HepG2 (cell line): ENCODE data around the gene AP1S3. TPM values are rescaled to one million over a fixed set of nuclear protein-coding genes. Genes with fewer than 3 reads are reported as not detected.

Source experiments
- ADNP ChIP-seq: sonication (generic); formaldehyde crosslinking; IDR thresholded peaks from 2 replicates; pipeline ENCODE4 v1.4.0; 2020; ENCODE audit warnings: missing genetic modification reagents
- ARNTL ChIP-seq: sonication (generic); formaldehyde crosslinking; IDR thresholded peaks from 2 replicates; pipeline ENCODE4 v1.4.0; 2020; ENCODE audit warnings: mild to moderate bottlenecking, missing genetic modification reagents
- IRF2 ChIP-seq: IDR thresholded peaks from 2 replicates; pipeline ENCODE4 v1.6.1; 2018; ENCODE audit warnings: missing genetic modification reagents, missing compliant biosample characterization
- KDM1A ChIP-seq: IDR thresholded peaks from 2 replicates; pipeline ENCODE4 v1.6.1; 2016; ENCODE audit warnings: missing compliant biosample characterization
- PHF21A ChIP-seq: sonication (generic); formaldehyde crosslinking; IDR thresholded peaks from 2 replicates; pipeline ENCODE4 v1.5.0; 2020; ENCODE audit warnings: mild to moderate bottlenecking, missing genetic modification reagents
- POLR2AphosphoS2 ChIP-seq: IDR thresholded peaks from 2 replicates; pipeline ENCODE4 v1.6.1; 2011; ENCODE audit warnings: low read depth, low read length, improper control_type of control experiment
- RXRB ChIP-seq: IDR thresholded peaks from 2 replicates; pipeline ENCODE4 v1.6.1; 2016; ENCODE audit warnings: borderline replicate concordance, missing genetic modification reagents, missing compliant biosample characterization
- SMC3 ChIP-seq: IDR thresholded peaks from 2 replicates; pipeline ENCODE4 v1.6.1; 2011; ENCODE audit warnings: low read length, improper control_type of control experiment
- TBP ChIP-seq: sonication (generic); formaldehyde crosslinking; IDR thresholded peaks from 2 replicates; pipeline ENCODE4 v1.5.0; 2020; ENCODE audit warnings: missing genetic modification reagents
- ZMYM3 ChIP-seq: sonication (generic); formaldehyde crosslinking; IDR thresholded peaks from 2 replicates; pipeline ENCODE4 v1.5.1; 2020; ENCODE audit warnings: mild to moderate bottlenecking, missing genetic modification reagents
- ZNF234 ChIP-seq: sonication (generic); formaldehyde crosslinking; conservative IDR thresholded peaks from 2 replicates; pipeline ENCODE4 v1.5.1; 2020; ENCODE audit warnings: mild to moderate bottlenecking, missing genetic modification reagents
- ZNF562 ChIP-seq: sonication (generic); formaldehyde crosslinking; IDR thresholded peaks from 2 replicates; pipeline ENCODE4 v1.8.0; 2022; ENCODE audit warnings: missing genetic modification reagents, borderline replicate concordance
- ZNF572 ChIP-seq: sonication (generic); formaldehyde crosslinking; IDR thresholded peaks from 2 replicates; pipeline ENCODE4 v1.5.1; 2020; ENCODE audit warnings: mild to moderate bottlenecking, missing genetic modification reagents
- polyA plus RNA-seq, 8 experiments: library from polyadenylated mRNA; depleted of rRNA in 3 of 8; stranded (reverse) in 7 of 8; unstranded in 1 of 8; fragments of >200 nt; fragmentation: Illumina TruSeq in 4 of 8; extraction: Trizol in 4 of 8; gene quantifications; 2 replicates each; pipeline versions ENCODE4 v1.2.1 to v1.2.3, GENCODE V29; 2011 to 2016; ENCODE audit warnings: low read depth in 4 of 8, missing spikeins in 1 of 8, mixed read lengths in 1 of 8; ENCODE audit not compliant: insufficient read depth in 1 of 8
- total RNA-seq, 5 experiments: library from RNA; depleted of rRNA; stranded (reverse); fragments of >200 nt; fragmentation: Illumina TruSeq; extraction: Trizol; gene quantifications; 2 replicates each; pipeline ENCODE4 v1.2.3, GENCODE V29; 2016; ENCODE audit warnings: low read depth in 1 of 5
- TF ChIP-seq, protein P1 (sequence below), 2 experiments: sonication (generic) in 1 of 2; formaldehyde crosslinking in 1 of 2; IDR thresholded peaks; 2 replicates each; pipeline versions ENCODE4 v1.4.0 to v1.6.1; 2016 to 2020; ENCODE audit warnings: borderline replicate concordance in 1 of 2, low read depth in 1 of 2, mild to moderate bottlenecking in 1 of 2, missing genetic modification reagents in 1 of 2
- TF ChIP-seq, protein P2 (sequence below): sonication (generic); formaldehyde crosslinking; IDR thresholded peaks from 2 replicates; pipeline ENCODE4 v1.9.0; 2022; ENCODE audit warnings: low read depth, missing genetic modification reagents
- TF ChIP-seq, protein P3 (sequence below): sonication (generic); formaldehyde crosslinking; IDR thresholded peaks from 2 replicates; pipeline ENCODE4 v1.8.1; 2023; ENCODE audit warnings: mild to moderate bottlenecking, moderate library complexity, missing genetic modification reagents
- TF ChIP-seq, protein P4 (sequence below): sonication (generic); formaldehyde crosslinking; IDR thresholded peaks from 2 replicates; pipeline ENCODE4 v1.4.0; 2020; ENCODE audit warnings: missing genetic modification reagents, low read depth, mild to moderate bottlenecking, borderline replicate concordance
- TF ChIP-seq, protein P5 (sequence below): sonication (generic); formaldehyde crosslinking; IDR thresholded peaks from 2 replicates; pipeline ENCODE4 v1.4.0; 2020; ENCODE audit warnings: missing genetic modification reagents
- TF ChIP-seq, protein P6 (sequence below): sonication (generic); formaldehyde crosslinking; IDR thresholded peaks from 2 replicates; pipeline ENCODE4 v1.4.0; 2020; ENCODE audit warnings: missing genetic modification reagents

The AP1S3 gene
- total and polyA plus RNA-seq, 2 of the 13 experiments (the other 11 are each of a cell fraction or from before 2014, with no cell fraction given): 3.0 to 16.3 TPM

DNA sequence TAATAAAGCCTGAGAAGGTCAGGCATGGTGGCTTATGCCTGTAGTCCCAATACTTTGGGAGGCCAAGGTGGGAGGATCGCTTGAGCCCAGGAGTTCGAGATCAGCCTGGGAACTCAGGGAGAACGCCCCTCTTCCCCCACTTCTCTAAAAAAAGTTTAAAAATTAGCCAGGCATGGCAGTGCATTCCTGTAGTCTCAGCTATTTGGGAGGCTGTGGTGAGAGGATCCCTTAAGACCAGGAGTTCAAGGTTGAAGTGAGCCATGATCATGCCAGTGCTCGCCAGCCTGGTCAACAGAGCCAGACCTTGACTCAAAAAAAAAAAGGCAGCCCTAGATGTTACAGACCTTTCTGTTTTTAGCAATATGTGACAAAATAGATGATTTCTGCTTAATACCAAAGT lies 83.4 kb downstream of the AP1S3 start (continued):
- TF ChIP-seq, protein P1, sequence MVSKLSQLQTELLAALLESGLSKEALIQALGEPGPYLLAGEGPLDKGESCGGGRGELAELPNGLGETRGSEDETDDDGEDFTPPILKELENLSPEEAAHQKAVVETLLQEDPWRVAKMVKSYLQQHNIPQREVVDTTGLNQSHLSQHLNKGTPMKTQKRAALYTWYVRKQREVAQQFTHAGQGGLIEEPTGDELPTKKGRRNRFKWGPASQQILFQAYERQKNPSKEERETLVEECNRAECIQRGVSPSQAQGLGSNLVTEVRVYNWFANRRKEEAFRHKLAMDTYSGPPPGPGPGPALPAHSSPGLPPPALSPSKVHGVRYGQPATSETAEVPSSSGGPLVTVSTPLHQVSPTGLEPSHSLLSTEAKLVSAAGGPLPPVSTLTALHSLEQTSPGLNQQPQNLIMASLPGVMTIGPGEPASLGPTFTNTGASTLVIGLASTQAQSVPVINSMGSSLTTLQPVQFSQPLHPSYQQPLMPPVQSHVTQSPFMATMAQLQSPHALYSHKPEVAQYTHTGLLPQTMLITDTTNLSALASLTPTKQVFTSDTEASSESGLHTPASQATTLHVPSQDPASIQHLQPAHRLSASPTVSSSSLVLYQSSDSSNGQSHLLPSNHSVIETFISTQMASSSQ (IDR thresholded peaks at IDR 0.05; ENCODE audit: low read depth): peak; percentile 64
- TF ChIP-seq, protein P1 (CRISPR knock-in tag; IDR thresholded peaks at IDR 0.05; ENCODE audit: borderline replicate concordance): peak; percentile 80; the same call in 1 of the 2 replicates
- TF ChIP-seq ZNF234 (CRISPR knock-in tag) (no peak), KDM1A (CRISPR knock-in tag) (no peak), ADNP (CRISPR knock-in tag) (0 out of 2 replicates have a peak, but pooled peaks have one; percentile 26), ZMYM3 (peak; percentile 70), RXRB (no peak), IRF2 (CRISPR knock-in tag) (0 out of 2 replicates have a peak, but pooled peaks have one; percentile 23), TBP (no peak), POLR2AphosphoS2 (no peak), ZNF572 (no peak), ZNF562 (CRISPR knock-in tag) (no peak), SMC3 (no peak), ARNTL (no peak), PHF21A (CRISPR knock-in tag) (peak; percentile 30; the same call in 1 of the 2 replicates)
- TF ChIP-seq, protein P2, sequence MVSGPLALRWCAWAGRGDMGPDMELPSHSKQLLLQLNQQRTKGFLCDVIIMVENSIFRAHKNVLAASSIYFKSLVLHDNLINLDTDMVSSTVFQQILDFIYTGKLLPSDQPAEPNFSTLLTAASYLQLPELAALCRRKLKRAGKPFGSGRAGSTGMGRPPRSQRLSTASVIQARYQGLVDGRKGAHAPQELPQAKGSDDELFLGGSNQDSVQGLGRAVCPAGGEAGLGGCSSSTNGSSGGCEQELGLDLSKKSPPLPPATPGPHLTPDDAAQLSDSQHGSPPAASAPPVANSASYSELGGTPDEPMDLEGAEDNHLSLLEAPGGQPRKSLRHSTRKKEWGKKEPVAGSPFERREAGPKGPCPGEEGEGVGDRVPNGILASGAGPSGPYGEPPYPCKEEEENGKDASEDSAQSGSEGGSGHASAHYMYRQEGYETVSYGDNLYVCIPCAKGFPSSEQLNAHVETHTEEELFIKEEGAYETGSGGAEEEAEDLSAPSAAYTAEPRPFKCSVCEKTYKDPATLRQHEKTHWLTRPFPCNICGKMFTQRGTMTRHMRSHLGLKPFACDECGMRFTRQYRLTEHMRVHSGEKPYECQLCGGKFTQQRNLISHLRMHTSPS: peak; percentile 39; the same call in 1 of the 2 replicates
- TF ChIP-seq, protein P3, sequence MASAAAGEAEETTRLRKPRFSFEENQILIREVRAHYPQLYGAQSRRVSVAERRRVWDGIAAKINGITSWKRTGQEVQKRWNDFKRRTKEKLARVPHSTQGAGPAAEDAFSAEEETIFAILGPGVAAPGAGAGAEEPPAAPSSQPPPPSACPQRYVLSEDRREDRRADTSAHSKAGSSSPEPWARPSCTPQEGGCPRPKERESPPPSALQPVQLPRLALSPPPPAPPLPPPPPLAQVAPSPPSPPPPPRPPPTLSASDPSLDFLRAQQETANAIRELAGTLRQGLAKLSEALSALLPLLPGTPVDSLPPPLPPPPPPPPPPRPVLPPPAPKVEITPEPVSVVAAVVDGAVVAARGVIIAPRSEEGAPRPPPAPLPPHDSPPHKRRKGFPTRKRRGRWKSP (CRISPR knock-in tag): no peak
- TF ChIP-seq, protein P4, sequence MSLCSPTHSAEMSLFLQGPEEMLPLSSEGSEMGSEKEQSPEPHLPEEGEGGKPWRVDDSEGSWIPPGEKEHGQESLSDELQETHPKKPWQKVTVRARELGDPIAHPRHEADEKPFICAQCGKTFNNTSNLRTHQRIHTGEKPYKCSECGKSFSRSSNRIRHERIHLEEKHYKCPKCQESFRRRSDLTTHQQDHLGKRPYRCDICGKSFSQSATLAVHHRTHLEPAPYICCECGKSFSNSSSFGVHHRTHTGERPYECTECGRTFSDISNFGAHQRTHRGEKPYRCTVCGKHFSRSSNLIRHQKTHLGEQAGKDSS (CRISPR knock-in tag): peak; percentile 99
- TF ChIP-seq, protein P5, sequence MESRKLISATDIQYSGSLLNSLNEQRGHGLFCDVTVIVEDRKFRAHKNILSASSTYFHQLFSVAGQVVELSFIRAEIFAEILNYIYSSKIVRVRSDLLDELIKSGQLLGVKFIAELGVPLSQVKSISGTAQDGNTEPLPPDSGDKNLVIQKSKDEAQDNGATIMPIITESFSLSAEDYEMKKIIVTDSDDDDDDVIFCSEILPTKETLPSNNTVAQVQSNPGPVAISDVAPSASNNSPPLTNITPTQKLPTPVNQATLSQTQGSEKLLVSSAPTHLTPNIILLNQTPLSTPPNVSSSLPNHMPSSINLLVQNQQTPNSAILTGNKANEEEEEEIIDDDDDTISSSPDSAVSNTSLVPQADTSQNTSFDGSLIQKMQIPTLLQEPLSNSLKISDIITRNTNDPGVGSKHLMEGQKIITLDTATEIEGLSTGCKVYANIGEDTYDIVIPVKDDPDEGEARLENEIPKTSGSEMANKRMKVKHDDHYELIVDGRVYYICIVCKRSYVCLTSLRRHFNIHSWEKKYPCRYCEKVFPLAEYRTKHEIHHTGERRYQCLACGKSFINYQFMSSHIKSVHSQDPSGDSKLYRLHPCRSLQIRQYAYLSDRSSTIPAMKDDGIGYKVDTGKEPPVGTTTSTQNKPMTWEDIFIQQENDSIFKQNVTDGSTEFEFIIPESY (CRISPR knock-in tag): no peak
- TF ChIP-seq, protein P6, sequence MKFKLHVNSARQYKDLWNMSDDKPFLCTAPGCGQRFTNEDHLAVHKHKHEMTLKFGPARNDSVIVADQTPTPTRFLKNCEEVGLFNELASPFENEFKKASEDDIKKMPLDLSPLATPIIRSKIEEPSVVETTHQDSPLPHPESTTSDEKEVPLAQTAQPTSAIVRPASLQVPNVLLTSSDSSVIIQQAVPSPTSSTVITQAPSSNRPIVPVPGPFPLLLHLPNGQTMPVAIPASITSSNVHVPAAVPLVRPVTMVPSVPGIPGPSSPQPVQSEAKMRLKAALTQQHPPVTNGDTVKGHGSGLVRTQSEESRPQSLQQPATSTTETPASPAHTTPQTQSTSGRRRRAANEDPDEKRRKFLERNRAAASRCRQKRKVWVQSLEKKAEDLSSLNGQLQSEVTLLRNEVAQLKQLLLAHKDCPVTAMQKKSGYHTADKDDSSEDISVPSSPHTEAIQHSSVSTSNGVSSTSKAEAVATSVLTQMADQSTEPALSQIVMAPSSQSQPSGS: no peak
